Mesenchymal stem cell (in vitro differentiated cells and primary cell): ENCODE measurements around the gene CEP128.

ENCODE experiments used
- DNase-seq: peaks from one replicate; pipeline ENCODE4 v3.0.0-alpha.2; 2013
- H2AFZ ChIP-seq: one replicate; pipeline ENCODE4 v1.6.1; 2013; ENCODE audit warnings: low read depth, mild to moderate bottlenecking, control low read depth, inconsistent platforms, low read length, moderate library complexity
- H2AK5ac ChIP-seq: 2 replicates; pipeline ENCODE4 v1.6.1; 2013; ENCODE audit warnings: low read length, moderate library complexity, mild to moderate bottlenecking, inconsistent platforms; ENCODE audit not compliant: severe bottlenecking
- H2BK120ac ChIP-seq: one replicate; pipeline ENCODE4 v1.6.1; 2013; ENCODE audit warnings: low read depth, mild to moderate bottlenecking, inconsistent platforms, low read length, moderate library complexity
- H2BK12ac ChIP-seq, 2 experiments: one replicate each; pipeline ENCODE4 v1.6.1; 2013; ENCODE audit warnings: inconsistent platforms in 2 of 2, low read length in 2 of 2, mild to moderate bottlenecking in 2 of 2, moderate library complexity in 2 of 2, control low read depth in 1 of 2
- H2BK15ac ChIP-seq: one replicate; pipeline ENCODE4 v1.6.1; 2013; ENCODE audit warnings: mild to moderate bottlenecking, low read depth, inconsistent platforms; ENCODE audit not compliant: poor library complexity, severe bottlenecking
- H2BK5ac ChIP-seq: 2 replicates; pipeline ENCODE4 v1.6.1; 2013; ENCODE audit warnings: low read depth, mild to moderate bottlenecking, low read length, control low read depth, inconsistent platforms; ENCODE audit not compliant: poor library complexity, severe bottlenecking
- H3K14ac ChIP-seq, 2 experiments: one replicate each; pipeline ENCODE4 v1.6.1; 2013; ENCODE audit warnings: inconsistent platforms in 2 of 2, low read length in 2 of 2, control low read depth in 1 of 2, mild to moderate bottlenecking in 1 of 2, moderate library complexity in 1 of 2
- H3K18ac ChIP-seq, 2 experiments: one replicate each; pipeline ENCODE4 v1.6.1; 2013; ENCODE audit warnings: inconsistent platforms in 2 of 2, low read length in 2 of 2, control low read depth in 1 of 2, low read depth in 1 of 2, mild to moderate bottlenecking in 1 of 2
- H3K23ac ChIP-seq, 2 experiments: one replicate each; pipeline ENCODE4 v1.6.1; 2013; ENCODE audit warnings: inconsistent platforms in 2 of 2, low read length in 2 of 2, mild to moderate bottlenecking in 2 of 2, moderate library complexity in 2 of 2, control low read depth in 1 of 2
- H3K27ac ChIP-seq: 2 replicates; pipeline ENCODE4 v1.5.1; 2013; ENCODE audit warnings: mild to moderate bottlenecking, moderate library complexity, low read length, control low read depth, inconsistent platforms; ENCODE audit not compliant: poor library complexity, severe bottlenecking
- H3K27me3 ChIP-seq, 2 experiments: 2 replicates each; pipeline versions ENCODE4 v1.6.1 to v1.7.0; 2013; ENCODE audit warnings: low read length in 2 of 2, mild to moderate bottlenecking in 2 of 2, moderate library complexity in 2 of 2, control low read depth in 1 of 2, inconsistent platforms in 1 of 2; ENCODE audit not compliant: control insufficient read depth in 1 of 2, insufficient read depth in 1 of 2
- H3K36me3 ChIP-seq, 2 experiments: 2 replicates each; pipeline versions ENCODE4 v1.6.1 to v1.7.0; 2013; ENCODE audit warnings: low read length in 2 of 2, control low read depth in 1 of 2, inconsistent platforms in 1 of 2, low read depth in 1 of 2, mild to moderate bottlenecking in 1 of 2; ENCODE audit not compliant: insufficient read depth in 2 of 2, control insufficient read depth in 1 of 2
- H3K4ac ChIP-seq, 2 experiments: one replicate each; pipeline ENCODE4 v1.6.1; 2013; ENCODE audit warnings: inconsistent platforms in 2 of 2, low read length in 2 of 2, mild to moderate bottlenecking in 2 of 2, moderate library complexity in 2 of 2, control low read depth in 1 of 2, low read depth in 1 of 2
- H3K4me1 ChIP-seq: 2 replicates; pipeline ENCODE4 v1.6.1; 2013; ENCODE audit warnings: low read depth, low read length, control low read depth; ENCODE audit not compliant: control insufficient read depth, insufficient read depth
- H3K4me2 ChIP-seq: 2 replicates; pipeline ENCODE4 v1.6.1; 2013; ENCODE audit warnings: low read length, mild to moderate bottlenecking, inconsistent platforms; ENCODE audit not compliant: poor library complexity, severe bottlenecking
- H3K4me3 ChIP-seq, 2 experiments: 2 replicates each; pipeline versions ENCODE4 v1.5.1 to v1.7.0; 2013; ENCODE audit warnings: low read length in 2 of 2, mild to moderate bottlenecking in 2 of 2, control low read depth in 1 of 2, low read depth in 1 of 2; ENCODE audit not compliant: insufficient read depth in 1 of 2
- H3K79me1 ChIP-seq: replicated peaks from 2 replicates; pipeline ENCODE4 v1.6.1; 2013; ENCODE audit warnings: mild to moderate bottlenecking, control low read depth, low read length, inconsistent platforms; ENCODE audit not compliant: poor library complexity, severe bottlenecking
- H3K9ac ChIP-seq: 2 replicates; pipeline ENCODE4 v1.7.0; 2013; ENCODE audit warnings: mild to moderate bottlenecking, low read length, moderate library complexity
- H3K9me3 ChIP-seq: 2 replicates; pipeline ENCODE4 v1.7.0; 2013; ENCODE audit warnings: mild to moderate bottlenecking, low read length; ENCODE audit not compliant: control insufficient read depth
- H4K8ac ChIP-seq: one replicate; pipeline ENCODE4 v1.6.1; 2013; ENCODE audit warnings: inconsistent platforms, mild to moderate bottlenecking, low read length, moderate library complexity
- H4K91ac ChIP-seq: one replicate; pipeline ENCODE4 v1.6.1; 2013; ENCODE audit warnings: mild to moderate bottlenecking, low read length, inconsistent platforms
- WGBS: methylation state at CpG from one replicate; pipeline ENCODE4 v1.1.7; 2013; ENCODE audit warnings: mixed read lengths; 5-methylcytosine and 5-hydroxymethylcytosine counted together

The CEP128 gene

GRCh38 chr14:80637756-80638619 is 303.6 kb downstream of the CEP128 start:
- Histone ChIP-seq H4K91ac (no peak overlapping the region), H3K4me3 (no peak overlapping the region), H3K27me3 (no peaks in the 10 kb centered on the region), H3K23ac (no peak overlapping the region), H3K18ac (peak overlapping the region; percentile 59 to 82), H2BK12ac (no peak overlapping the region), H3K9ac (no peak overlapping the region), H2AFZ (no peak overlapping the region), H3K36me3 (no peaks in the 10 kb centered on the region), H3K4me1 (peaks cover 2% of the 10 kb centered on the region), H2BK120ac (no peak overlapping the region), H3K9me3 (no peaks in the 10 kb centered on the region), H3K4ac (peak overlapping the region in 1 of 2 experiments; percentile 85), H3K27ac (peak overlapping the region; percentile 82), H2AK5ac (no peak overlapping the region), H3K79me1 (no peaks in the 10 kb centered on the region), H4K8ac (peak overlapping the region; percentile 80), H2BK15ac (no peak overlapping the region), H3K14ac (peak overlapping the region in 1 of 2 experiments; percentile 81), H2BK5ac (peak overlapping the region; percentile 31), H3K4me2 (peak overlapping the region; percentile 9)
- no peak for DNase-seq
- 70% methylated on average over 9 of the region's 10 CpGs for WGBS

- Histone ChIP-seq H3K27ac (no peak overlapping the region), H2BK12ac (no peak overlapping the region), H3K14ac (no peak overlapping the region), H3K4ac (no peak overlapping the region), H2BK15ac (no peak overlapping the region), H3K9ac (no peak overlapping the region), H3K36me3 (no peaks in the 10 kb centered on the region), H3K23ac (no peak overlapping the region), H3K27me3 (no peaks in the 10 kb centered on the region), H3K4me3 (no peak overlapping the region), H2AFZ (no peak overlapping the region), H3K9me3 (no peaks in the 10 kb centered on the region), H3K4me1 (peaks cover 2% of the 10 kb centered on the region), H2AK5ac (no peak overlapping the region), H3K79me1 (no peaks in the 10 kb centered on the region), H2BK5ac (no peak overlapping the region), H4K91ac (no peak overlapping the region), H3K18ac (no peak overlapping the region), H4K8ac (no peak overlapping the region), H2BK120ac (no peak overlapping the region), H3K4me2 (no peak overlapping the region)
- DNase-seq: no peak
- WGBS: 100% methylated on average over 1 of the region's 1 CpG
These were observed 305.5 kb downstream of the CEP128 start for GRCh38 chr14:80636071-80636470.

- whole genome bisulfite sequencing: 90% methylated on average over 2 of the region's 3 CpGs
- no peaks in the 10 kb centered on the region for H3K9me3 ChIP-seq
These were observed 307.3 kb downstream of the CEP128 start for GRCh38 chr14:80634106-80634758.

GRCh38 chr14:80629606-80630005 is 311.9 kb downstream of the CEP128 start:
- no peak for DNase-seq
- no peak overlapping the region for H2BK12ac ChIP-seq
- H3K27ac ChIP-seq: no peak overlapping the region
- H3K9ac ChIP-seq: no peak overlapping the region
- H4K91ac ChIP-seq: no peak overlapping the region
- H2BK120ac ChIP-seq: no peak overlapping the region
- no peak overlapping the region for H4K8ac ChIP-seq
- no peaks in the 10 kb centered on the region for H3K79me1 ChIP-seq
- no peak overlapping the region for H3K18ac ChIP-seq
- no peak overlapping the region for H3K4me3 ChIP-seq
- no peak overlapping the region for H2AK5ac ChIP-seq
- H3K27me3 ChIP-seq: no peaks in the 10 kb centered on the region
- no peaks in the 10 kb centered on the region for H3K4me1 ChIP-seq
- no peak overlapping the region for H3K4ac ChIP-seq
- no peak overlapping the region for H2AFZ ChIP-seq
- H2BK15ac ChIP-seq: no peak overlapping the region
- H2BK5ac ChIP-seq: no peak overlapping the region
- H3K23ac ChIP-seq: no peak overlapping the region
- H3K9me3 ChIP-seq: no peaks in the 10 kb centered on the region
- no peaks in the 10 kb centered on the region for H3K36me3 ChIP-seq
- H3K4me2 ChIP-seq: no peak overlapping the region
- no peak overlapping the region for H3K14ac ChIP-seq

More at GRCh38 chr14:80634106-80634758, 307.3 kb downstream of the CEP128 start:
- Histone ChIP-seq H3K14ac (no peak overlapping the region), H3K4ac (no peak overlapping the region), H3K9ac (no peak overlapping the region), H4K8ac (no peak overlapping the region), H2BK120ac (no peak overlapping the region), H3K18ac (no peak overlapping the region), H2BK5ac (no peak overlapping the region), H3K36me3 (no peaks in the 10 kb centered on the region), H3K4me3 (no peak overlapping the region), H3K23ac (no peak overlapping the region), H2BK15ac (no peak overlapping the region), H2BK12ac (no peak overlapping the region), H2AFZ (no peak overlapping the region), H3K4me1 (peaks cover 2% of the 10 kb centered on the region), H3K27ac (no peak overlapping the region), H3K27me3 (no peaks in the 10 kb centered on the region), H3K4me2 (no peak overlapping the region), H2AK5ac (no peak overlapping the region), H4K91ac (no peak overlapping the region), H3K79me1 (no peaks in the 10 kb centered on the region)
- peak; percentile 27 for DNase-seq
